Spleen (tissue), 7 donors: ENCODE data around the gene TM9SF4.
"Not testable (repeated sequence)": the region's sequence is repeated elsewhere in the genome, so short reads cannot be mapped to it uniquely, and the experiment has no call there.

Source experiments
- CTCF ChIP-seq, 11 experiments: fragments of 200-600 bp in 7 of 11; fragments of 450-650 bp in 4 of 11; sonication (generic) in 4 of 11; IDR thresholded peaks in 8 of 11; conservative IDR thresholded peaks in 3 of 11; 1 replicate in 7 of 11; 2 replicates in 4 of 11; pipeline versions ENCODE4 v1.4.0 to v1.8.0; 2016 to 2021; ENCODE audit warnings: antibody characterized with exemption in 11 of 11, inconsistent platforms in 4 of 11, mild to moderate bottlenecking in 1 of 11
- POLR2A ChIP-seq, 3 donors: fragments of 450-650 bp; IDR thresholded peaks; one replicate each; pipeline ENCODE4 v1.5.1; 2017; ENCODE audit warnings: antibody characterized with exemption in 3 of 3, mild to moderate bottlenecking in 1 of 3
- POLR2AphosphoS5 ChIP-seq, 3 donors: sonication (generic); formaldehyde crosslinking; IDR thresholded peaks; one replicate each; pipeline ENCODE4 v1.5.1; 2017; ENCODE audit warnings: antibody characterized with exemption in 3 of 3
- donor health status: DM: no; HTN: no; CAD: no; lungs with moderate emphysema.
- donor health status: DM: no; HTN: no; CAD: no.
- donor health status: DM: no; HTN: no; CAD: no.

DNA sequence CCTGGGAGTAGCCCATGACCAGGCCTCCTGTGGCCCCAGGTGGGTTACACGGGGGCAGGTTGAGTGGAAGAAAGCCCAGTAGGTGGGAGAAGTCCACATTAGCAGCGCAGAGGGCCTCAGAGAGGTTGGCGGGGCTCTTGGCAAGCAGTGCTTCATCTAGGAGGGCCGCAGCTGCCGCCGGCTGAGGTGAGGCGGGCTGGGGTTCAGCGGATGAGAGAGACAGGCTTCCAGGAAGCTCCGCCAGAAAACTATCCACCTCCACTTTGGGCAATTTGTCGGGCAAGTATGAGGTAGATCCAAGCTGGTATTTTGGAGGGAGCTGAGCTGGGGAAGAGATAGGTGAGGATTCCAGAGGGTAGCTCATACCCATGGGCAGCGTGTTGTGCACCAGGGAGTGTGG, 87.1 kb downstream of the TM9SF4 start:
- TF ChIP-seq POLR2A (IDR thresholded peaks at IDR 0.05); CTCF (IDR thresholded peaks at IDR 0.05 in 8 of 11, conservative IDR thresholded peaks at IDR 0.05 in 3 of 11); POLR2AphosphoS5 (IDR thresholded peaks at IDR 0.05): not testable (repeated sequence)
